Measurements from ENCODE around the gene TRNAU1AP. TPM values are rescaled to one million over a fixed set of nuclear protein-coding genes. Genes with fewer than 3 reads are reported as not detected.

Gene TRNAU1AP
- total and polyA plus RNA-seq, 2 donors (not counting 1 experiment from before 2014, with no cell fraction given) = 25.1 to 31.7 TPM

GRCh38 chr1:28545246-28545628 is 7.6 kb upstream of the TRNAU1AP start:
- Histone ChIP-seq H3K36me3 (ENCODE audit: control insufficient read depth, insufficient read depth, low read length) (no peaks in the 10 kb centered on the region), H3K9ac (ENCODE audit: insufficient read depth, low read length) (no peak overlapping the region), H3K27ac (ENCODE audit: insufficient read depth, low read length) (no peak overlapping the region), H3K4me2 (ENCODE audit: extremely low read depth, insufficient read depth, low read length) (no peak overlapping the region), H3K4me3 (replicated peaks in 1 of 4; ENCODE audit: control extremely low read depth in 1 of 4, insufficient read depth in 1 of 4, low read depth in 3 of 4, low read length in 4 of 4) (no peak overlapping the region), H3K4me1 (ENCODE audit: control insufficient read depth, extremely low read depth, insufficient read depth, low read length) (no peaks in the 10 kb centered on the region), H2AFZ (ENCODE audit: low read length) (no peak overlapping the region), H4K20me1 (ENCODE audit: control insufficient read depth, extremely low read depth, insufficient read depth, low read length) (no peaks in the 10 kb centered on the region), H3K27me3 (ENCODE audit: control insufficient read depth, insufficient read depth, low read length) (no peaks in the 10 kb centered on the region), H3K9me3 (ENCODE audit: control insufficient read depth, insufficient read depth, low read depth, low read length) (no peaks in the 10 kb centered on the region), H3K79me2 (ENCODE audit: control insufficient read depth, insufficient read depth, low read length) (no peaks in the 10 kb centered on the region)
- no peak for TF ChIP-seq CTCF (conservative IDR thresholded peaks at IDR 0.05 in 1 of 2, IDR thresholded peaks at IDR 0.05 in 1 of 2; ENCODE audit: low read depth in 1 of 2, low read length in 2 of 2)
- TF ChIP-seq EZH2 (IDR thresholded peaks at IDR 0.05; ENCODE audit: low read length, missing control alignments) = no peak
- DNase-seq (ENCODE audit: low read depth in 2 of 2) = no peak

- H3K36me3 ChIP-seq (ENCODE audit: control insufficient read depth, insufficient read depth, low read length) = no peaks in the 10 kb centered on the region
- H3K9ac ChIP-seq (ENCODE audit: insufficient read depth, low read length) = no peak overlapping the region
- no peaks in the 10 kb centered on the region for H3K9me3 ChIP-seq (ENCODE audit: control insufficient read depth, insufficient read depth, low read depth, low read length)
- no peak overlapping the region for H2AFZ ChIP-seq (ENCODE audit: low read length)
- DNase-seq (ENCODE audit: low read depth in 2 of 2) = peak in 1 of 2 donors; percentile 6
- H3K4me1 ChIP-seq (ENCODE audit: control insufficient read depth, extremely low read depth, insufficient read depth, low read length) = peaks cover 4% of the 10 kb centered on the region
- H3K27me3 ChIP-seq (ENCODE audit: control insufficient read depth, insufficient read depth, low read length) = no peaks in the 10 kb centered on the region
- H3K4me3 ChIP-seq (replicated peaks in 1 of 4; ENCODE audit: control extremely low read depth in 1 of 4, insufficient read depth in 1 of 4, low read depth in 3 of 4, low read length in 4 of 4) = no peak overlapping the region
- H3K79me2 ChIP-seq (ENCODE audit: control insufficient read depth, insufficient read depth, low read length) = no peaks in the 10 kb centered on the region
- H3K4me2 ChIP-seq (ENCODE audit: extremely low read depth, insufficient read depth, low read length) = no peak overlapping the region
- no peaks in the 10 kb centered on the region for H4K20me1 ChIP-seq (ENCODE audit: control insufficient read depth, extremely low read depth, insufficient read depth, low read length)
- H3K27ac ChIP-seq (ENCODE audit: insufficient read depth, low read length) = no peak overlapping the region
- TF ChIP-seq EZH2 (IDR thresholded peaks at IDR 0.05; ENCODE audit: low read length, missing control alignments) = no peak
- no peak for TF ChIP-seq CTCF (conservative IDR thresholded peaks at IDR 0.05 in 1 of 2, IDR thresholded peaks at IDR 0.05 in 1 of 2; ENCODE audit: low read depth in 1 of 2, low read length in 2 of 2)
These were observed 4.6 kb upstream of the TRNAU1AP start for GRCh38 chr1:28548318-28548717.

- no peak overlapping the region for H3K4me2 ChIP-seq (ENCODE audit: extremely low read depth, insufficient read depth, low read length)
- no peak overlapping the region for H3K27ac ChIP-seq (ENCODE audit: insufficient read depth, low read length)
- no peak overlapping the region for H3K9ac ChIP-seq (ENCODE audit: insufficient read depth, low read length)
- no peak for TF ChIP-seq CTCF (conservative IDR thresholded peaks at IDR 0.05 in 1 of 2, IDR thresholded peaks at IDR 0.05 in 1 of 2; ENCODE audit: low read depth in 1 of 2, low read length in 2 of 2)
- DNase-seq (ENCODE audit: low read depth in 2 of 2) = no peak
- no peak overlapping the region for H2AFZ ChIP-seq (ENCODE audit: low read length)
- H3K27me3 ChIP-seq (ENCODE audit: control insufficient read depth, insufficient read depth, low read length) = no peaks in the 10 kb centered on the region
- peaks cover 3% of the 10 kb centered on the region for H3K79me2 ChIP-seq (ENCODE audit: control insufficient read depth, insufficient read depth, low read length)
- H3K9me3 ChIP-seq (ENCODE audit: control insufficient read depth, insufficient read depth, low read depth, low read length) = no peaks in the 10 kb centered on the region
- no peak overlapping the region for H3K4me3 ChIP-seq (replicated peaks in 1 of 4; ENCODE audit: control extremely low read depth in 1 of 4, insufficient read depth in 1 of 4, low read depth in 3 of 4, low read length in 4 of 4)
- peaks cover 6% of the 10 kb centered on the region for H3K4me1 ChIP-seq (ENCODE audit: control insufficient read depth, extremely low read depth, insufficient read depth, low read length)
- H3K36me3 ChIP-seq (ENCODE audit: control insufficient read depth, insufficient read depth, low read length) = no peaks in the 10 kb centered on the region
- no peaks in the 10 kb centered on the region for H4K20me1 ChIP-seq (ENCODE audit: control insufficient read depth, extremely low read depth, insufficient read depth, low read length)
These were observed 1.5 kb upstream of the TRNAU1AP start for GRCh38 chr1:28551381-28551780.

Measured in fibroblast of lung (primary cell).